Stimulated activated CD8-positive, alpha-beta memory T cell treated with anti-CD3 and anti-CD28 coated beads, Interleukin-2, amount 100 ng/mL, for 1 hour (primary cell): ENCODE measurements around the gene ACTA2.

Experiments
- DNase-seq, 2 donors: peaks; one replicate each; pipeline ENCODE4 v3.0.0-alpha.2; 2020; ENCODE audit warnings: low read depth in 2 of 2

ACTA2 gene

DNA sequence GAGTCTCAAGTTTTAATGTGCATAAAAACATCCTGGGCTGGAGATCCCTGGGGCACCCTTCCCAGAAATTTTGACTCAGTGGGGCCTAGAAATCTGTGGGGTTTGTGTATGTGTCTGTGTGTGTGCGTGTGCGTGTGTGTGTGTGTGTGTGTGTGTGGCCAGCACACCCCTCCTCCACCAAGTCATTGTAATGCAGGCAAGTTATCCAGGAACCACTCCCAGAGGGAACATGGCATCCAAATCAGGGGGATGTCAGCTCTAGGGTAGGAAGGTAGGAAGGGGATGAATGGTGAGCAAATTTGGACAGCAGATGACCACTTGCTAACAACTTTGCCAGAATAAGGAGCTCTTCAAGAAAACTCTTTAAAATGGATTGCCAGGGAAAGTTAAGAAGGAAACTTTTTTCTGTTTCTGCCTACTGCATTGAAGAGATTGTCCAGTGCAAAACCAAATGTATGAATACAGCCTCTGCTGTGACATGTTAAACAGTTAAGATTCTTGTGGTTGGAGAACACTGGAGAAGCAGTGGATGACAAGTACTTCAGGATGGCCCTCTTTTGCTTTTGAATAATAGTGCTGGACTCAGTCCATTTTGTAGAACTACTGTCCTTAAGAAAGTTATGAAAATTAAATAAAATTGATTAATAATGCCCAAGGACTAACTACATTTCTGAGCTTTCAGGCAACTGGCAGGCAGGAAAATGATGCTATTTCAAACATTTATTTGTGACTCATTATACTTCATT lies 60.2 kb downstream of the ACTA2 start:
- no peak for DNase-seq

DNA sequence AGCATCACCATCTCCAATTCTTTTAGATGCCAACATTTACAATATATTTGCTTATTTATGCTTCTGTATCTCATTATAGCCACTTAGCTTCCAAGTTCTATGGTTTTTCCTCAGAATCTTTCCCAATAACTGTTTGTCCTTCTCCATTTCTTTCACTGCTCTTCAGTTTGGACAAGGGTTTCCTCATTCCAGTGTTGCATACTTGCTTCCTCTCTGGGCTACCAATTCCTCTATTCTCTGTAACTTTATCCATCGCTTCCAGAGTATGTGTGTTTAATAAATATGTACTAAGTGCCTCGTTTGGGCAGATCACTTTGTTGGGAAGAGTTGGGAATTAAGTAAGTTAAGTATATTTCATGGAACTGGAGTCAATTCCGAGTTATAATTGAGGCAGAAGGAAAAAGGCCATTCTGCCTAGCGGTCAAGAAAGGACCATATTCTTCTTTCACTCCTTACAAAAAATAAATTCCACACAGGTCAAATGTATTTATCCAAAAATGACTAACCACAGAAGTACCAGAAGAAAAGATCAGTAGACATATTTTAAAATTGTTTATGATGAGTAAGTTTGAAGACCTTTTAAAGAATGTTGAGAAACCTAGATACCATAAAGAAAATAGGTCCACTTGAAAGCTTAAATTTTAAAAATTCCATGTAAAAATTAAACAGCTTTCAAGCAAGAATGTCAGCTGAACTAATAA lies 61.7 kb downstream of the ACTA2 start:
- DNase-seq: no peak

DNA sequence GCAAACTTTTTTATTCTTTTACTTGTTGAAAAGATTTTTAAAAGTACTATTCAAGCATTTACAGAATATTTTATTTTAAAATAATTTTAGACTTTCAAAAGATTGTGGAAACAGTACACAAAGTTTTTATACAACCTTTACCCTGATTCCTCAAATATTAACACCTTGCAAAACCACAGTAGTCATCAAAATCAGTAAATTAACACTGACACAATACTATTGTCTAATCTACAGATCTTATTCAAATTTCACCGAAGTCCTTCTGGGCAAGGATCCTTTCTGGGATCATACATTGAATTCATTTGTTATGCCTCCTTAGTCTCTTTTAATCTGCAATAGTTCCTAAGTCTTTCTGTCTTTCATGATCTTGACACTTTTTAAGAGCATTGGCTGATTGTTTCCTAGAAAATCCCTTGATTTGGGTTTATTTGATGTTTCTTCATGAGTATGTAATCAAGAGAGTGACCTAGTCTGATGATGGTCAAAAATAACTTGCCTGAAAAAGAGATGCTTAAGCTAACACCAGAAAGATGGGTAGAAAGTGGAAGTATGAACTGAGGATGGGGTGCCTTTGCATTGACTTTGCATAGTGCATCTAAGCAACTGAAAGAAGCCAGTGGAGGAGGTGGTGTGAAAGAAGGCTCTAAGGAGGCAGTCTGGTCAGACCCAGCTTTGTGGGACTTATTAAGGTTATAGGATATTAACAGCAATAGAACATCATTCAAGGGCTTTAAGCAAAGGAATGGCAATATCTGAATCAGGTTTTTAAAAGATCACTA lies 62.8 kb downstream of the ACTA2 start:
- no peak for DNase-seq

DNA sequence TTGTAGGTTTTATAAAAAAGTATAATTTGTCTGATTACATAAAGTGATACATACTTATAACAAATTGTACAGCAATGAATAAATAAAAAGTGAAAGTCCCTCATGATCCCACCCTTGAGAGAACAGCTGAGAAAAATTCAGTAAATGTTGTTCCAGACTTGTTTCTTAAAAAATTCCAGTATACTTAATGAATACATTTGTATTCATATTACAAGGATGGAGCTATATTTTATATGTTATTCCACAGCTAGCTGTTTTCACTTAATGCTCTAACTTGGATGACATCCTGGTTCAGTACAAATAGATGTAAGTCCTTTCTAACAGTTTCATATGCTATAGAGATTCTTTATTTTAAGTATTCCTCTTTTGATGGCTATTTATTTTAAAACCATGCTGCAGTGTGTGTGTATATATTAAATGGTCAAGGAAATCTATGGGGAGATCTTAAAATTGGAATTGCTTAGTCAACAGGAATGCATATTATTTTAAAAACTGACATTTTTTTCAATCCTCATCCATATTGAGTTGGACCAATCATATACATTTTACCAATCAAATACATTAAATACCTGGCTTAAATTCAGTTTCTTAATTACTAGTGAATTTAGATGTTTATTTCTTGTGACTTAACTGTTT lies 63.6 kb downstream of the ACTA2 start:
- DNase-seq: no peak

DNA sequence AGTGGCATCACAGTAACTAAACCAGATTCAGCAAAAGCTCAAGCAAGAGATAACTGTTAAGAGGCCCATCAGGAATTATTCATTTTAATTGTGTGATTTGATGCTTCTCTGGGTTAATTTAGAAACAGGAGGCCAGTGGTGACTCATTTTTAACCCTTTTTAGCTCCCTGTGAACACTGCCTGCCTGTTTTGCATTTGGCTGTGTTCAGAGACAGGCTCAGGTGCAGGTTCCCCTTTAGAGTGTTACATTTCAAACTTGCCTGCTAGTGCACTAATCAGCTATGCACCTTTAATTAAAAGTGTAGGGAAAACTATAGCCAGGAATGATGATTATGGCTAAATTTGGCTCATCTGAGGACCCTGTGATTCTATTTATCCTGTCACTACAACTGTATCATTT lies 66.0 kb downstream of the ACTA2 start:
- no peak for DNase-seq
